ENCODE measurements around the gene APBA2.
A peak's percentile ranks its signal among the peaks of the same experiment; 100 is the strongest.

The APBA2 gene

GRCh38 chr15:28943611-28944230 is 57.9 kb downstream of the APBA2 start:
- Histone ChIP-seq H4K91ac (ENCODE audit: low read depth, low read length, poor library complexity) (no peak overlapping the region), H2BK15ac (ENCODE audit: low read length) (no peak overlapping the region), H3K9me3 (replicated peaks in 1 of 2; ENCODE audit: control insufficient read depth in 2 of 2, insufficient read depth in 1 of 2, low read depth in 1 of 2, low read length in 2 of 2) (peaks cover 10 to 35% of the 10 kb centered on the region in 2 donors), H2BK12ac (ENCODE audit: low read length) (no peak overlapping the region), H3K27me3 (ENCODE audit: control insufficient read depth in 3 of 3, insufficient read depth in 3 of 3, low read depth in 1 of 3, low read length in 3 of 3) (no peaks in the 10 kb centered on the region), H3K9ac (ENCODE audit: low read depth, low read length, poor library complexity) (no peak overlapping the region), H3K27ac (replicated peaks; ENCODE audit: low read length) (no peak overlapping the region), H3K4ac (ENCODE audit: low read length) (no peak overlapping the region), H3K4me3 (ENCODE audit: low read length in 2 of 2) (no peak overlapping the region), H3K79me1 (ENCODE audit: low read depth, low read length) (peaks cover 5% of the 10 kb centered on the region), H3K36me3 (replicated peaks in 1 of 2; ENCODE audit: control insufficient read depth in 2 of 2, insufficient read depth in 2 of 2, low read length in 2 of 2) (peaks cover 3 to 54% of the 10 kb centered on the region in 2 donors), H3K4me1 (ENCODE audit: control insufficient read depth in 2 of 2, insufficient read depth in 1 of 2, low read depth in 1 of 2, low read length in 2 of 2) (no peaks in the 10 kb centered on the region), H3K23ac (ENCODE audit: low read depth, low read length, poor library complexity) (no peak overlapping the region), H2AK5ac (ENCODE audit: low read depth, low read length) (peak overlapping the region; percentile 12), H3K4me2 (ENCODE audit: insufficient read depth, low read length, poor library complexity, severe bottlenecking) (no peak overlapping the region), H2BK120ac (ENCODE audit: low read depth, low read length) (no peak overlapping the region), H4K8ac (ENCODE audit: low read depth, low read length) (no peak overlapping the region), H2AFZ (ENCODE audit: low read length) (no peak overlapping the region), H3K18ac (ENCODE audit: low read length) (no peak overlapping the region), H2BK5ac (ENCODE audit: low read length) (no peak overlapping the region), H3K14ac (ENCODE audit: low read length) (no peak overlapping the region)
- DNase-seq (ENCODE audit: low spot score): no peak
- WGBS, 2 donors (ENCODE audit: extremely low coverage in 2 of 2, insufficient read length in 2 of 2, insufficient replicate concordance in 1 of 2): no CpG with 5 or more reads among the region's 11 CpGs

- Histone ChIP-seq H3K18ac (ENCODE audit: low read length) (no peak overlapping the region), H3K79me1 (ENCODE audit: low read depth, low read length) (peaks cover 4% of the 10 kb centered on the region), H3K4me3 (ENCODE audit: low read length in 2 of 2) (no peak overlapping the region), H4K8ac (ENCODE audit: low read depth, low read length) (no peak overlapping the region), H2BK15ac (ENCODE audit: low read length) (no peak overlapping the region), H3K27ac (replicated peaks; ENCODE audit: low read length) (no peak overlapping the region), H2BK12ac (ENCODE audit: low read length) (no peak overlapping the region), H4K91ac (ENCODE audit: low read depth, low read length, poor library complexity) (no peak overlapping the region), H2BK5ac (ENCODE audit: low read length) (no peak overlapping the region), H3K9ac (ENCODE audit: low read depth, low read length, poor library complexity) (no peak overlapping the region), H3K23ac (ENCODE audit: low read depth, low read length, poor library complexity) (no peak overlapping the region), H3K4ac (ENCODE audit: low read length) (no peak overlapping the region), H3K9me3 (replicated peaks in 1 of 2; ENCODE audit: control insufficient read depth in 2 of 2, insufficient read depth in 1 of 2, low read depth in 1 of 2, low read length in 2 of 2) (peaks cover 10 to 35% of the 10 kb centered on the region in 2 donors), H3K4me2 (ENCODE audit: insufficient read depth, low read length, poor library complexity, severe bottlenecking) (no peak overlapping the region), H2AFZ (ENCODE audit: low read length) (no peak overlapping the region), H2AK5ac (ENCODE audit: low read depth, low read length) (no peak overlapping the region), H3K14ac (ENCODE audit: low read length) (no peak overlapping the region), H3K27me3 (ENCODE audit: control insufficient read depth in 3 of 3, insufficient read depth in 3 of 3, low read depth in 1 of 3, low read length in 3 of 3) (no peaks in the 10 kb centered on the region), H3K36me3 (replicated peaks in 1 of 2; ENCODE audit: control insufficient read depth in 2 of 2, insufficient read depth in 2 of 2, low read length in 2 of 2) (peaks cover 3 to 58% of the 10 kb centered on the region in 2 donors), H2BK120ac (ENCODE audit: low read depth, low read length) (no peak overlapping the region), H3K4me1 (ENCODE audit: control insufficient read depth in 2 of 2, insufficient read depth in 1 of 2, low read depth in 1 of 2, low read length in 2 of 2) (no peaks in the 10 kb centered on the region)
- DNase-seq (ENCODE audit: low spot score): no peak
- WGBS, 2 donors (ENCODE audit: extremely low coverage in 2 of 2, insufficient read length in 2 of 2, insufficient replicate concordance in 1 of 2): no CpG with 5 or more reads among the region's 16 CpGs
Observed at GRCh38 chr15:28944286-28944685, 58.5 kb downstream of the APBA2 start.

GRCh38 chr15:28944696-28945300 is 59.0 kb downstream of the APBA2 start:
- Histone ChIP-seq H2BK5ac (ENCODE audit: low read length) (no peak overlapping the region), H3K36me3 (replicated peaks in 1 of 2; ENCODE audit: control insufficient read depth in 2 of 2, insufficient read depth in 2 of 2, low read length in 2 of 2) (peaks cover 3 to 54% of the 10 kb centered on the region in 2 donors), H3K4me2 (ENCODE audit: insufficient read depth, low read length, poor library complexity, severe bottlenecking) (no peak overlapping the region), H2BK120ac (ENCODE audit: low read depth, low read length) (no peak overlapping the region), H3K9me3 (replicated peaks in 1 of 2; ENCODE audit: control insufficient read depth in 2 of 2, insufficient read depth in 1 of 2, low read depth in 1 of 2, low read length in 2 of 2) (peaks cover 6 to 32% of the 10 kb centered on the region in 2 donors), H2AFZ (ENCODE audit: low read length) (no peak overlapping the region), H2BK15ac (ENCODE audit: low read length) (no peak overlapping the region), H2BK12ac (ENCODE audit: low read length) (no peak overlapping the region), H2AK5ac (ENCODE audit: low read depth, low read length) (no peak overlapping the region), H3K18ac (ENCODE audit: low read length) (no peak overlapping the region), H3K9ac (ENCODE audit: low read depth, low read length, poor library complexity) (no peak overlapping the region), H3K27me3 (ENCODE audit: control insufficient read depth in 3 of 3, insufficient read depth in 3 of 3, low read depth in 1 of 3, low read length in 3 of 3) (no peaks in the 10 kb centered on the region), H3K14ac (ENCODE audit: low read length) (no peak overlapping the region), H3K4me1 (ENCODE audit: control insufficient read depth in 2 of 2, insufficient read depth in 1 of 2, low read depth in 1 of 2, low read length in 2 of 2) (no peaks in the 10 kb centered on the region), H3K4ac (ENCODE audit: low read length) (no peak overlapping the region), H4K91ac (ENCODE audit: low read depth, low read length, poor library complexity) (no peak overlapping the region), H3K27ac (replicated peaks; ENCODE audit: low read length) (no peak overlapping the region), H3K79me1 (ENCODE audit: low read depth, low read length) (peaks cover 2% of the 10 kb centered on the region), H3K23ac (ENCODE audit: low read depth, low read length, poor library complexity) (no peak overlapping the region), H3K4me3 (ENCODE audit: low read length in 2 of 2) (no peak overlapping the region), H4K8ac (ENCODE audit: low read depth, low read length) (no peak overlapping the region)
- no peak for DNase-seq (ENCODE audit: low spot score)
- WGBS, 2 donors (ENCODE audit: extremely low coverage in 2 of 2, insufficient read length in 2 of 2, insufficient replicate concordance in 1 of 2): no CpG with 5 or more reads among the region's 14 CpGs

- no peak overlapping the region for H2BK120ac ChIP-seq (ENCODE audit: low read depth, low read length)
- H3K18ac ChIP-seq (ENCODE audit: low read length): no peak overlapping the region
- no peak overlapping the region for H2BK15ac ChIP-seq (ENCODE audit: low read length)
- peaks cover 2% of the 10 kb centered on the region for H3K79me1 ChIP-seq (ENCODE audit: low read depth, low read length)
- no peak overlapping the region for H3K27ac ChIP-seq (replicated peaks; ENCODE audit: low read length)
- no peak overlapping the region for H2BK12ac ChIP-seq (ENCODE audit: low read length)
- no peak overlapping the region for H3K14ac ChIP-seq (ENCODE audit: low read length)
- no peaks in the 10 kb centered on the region for H3K27me3 ChIP-seq (ENCODE audit: control insufficient read depth in 3 of 3, insufficient read depth in 3 of 3, low read depth in 1 of 3, low read length in 3 of 3)
- H4K8ac ChIP-seq (ENCODE audit: low read depth, low read length): no peak overlapping the region
- no peak overlapping the region for H3K4me2 ChIP-seq (ENCODE audit: insufficient read depth, low read length, poor library complexity, severe bottlenecking)
- no peak overlapping the region for H3K9ac ChIP-seq (ENCODE audit: low read depth, low read length, poor library complexity)
- no peak overlapping the region for H3K4me3 ChIP-seq (ENCODE audit: low read length in 2 of 2)
- no CpG with 5 or more reads among the region's 13 CpGs for WGBS, 2 donors (ENCODE audit: extremely low coverage in 2 of 2, insufficient read length in 2 of 2, insufficient replicate concordance in 1 of 2)
- H2AFZ ChIP-seq (ENCODE audit: low read length): no peak overlapping the region
- H3K23ac ChIP-seq (ENCODE audit: low read depth, low read length, poor library complexity): no peak overlapping the region
- no peaks in the 10 kb centered on the region for H3K4me1 ChIP-seq (ENCODE audit: control insufficient read depth in 2 of 2, insufficient read depth in 1 of 2, low read depth in 1 of 2, low read length in 2 of 2)
- DNase-seq (ENCODE audit: low spot score): no peak
- no peak overlapping the region for H2BK5ac ChIP-seq (ENCODE audit: low read length)
- H3K9me3 ChIP-seq (replicated peaks in 1 of 2; ENCODE audit: control insufficient read depth in 2 of 2, insufficient read depth in 1 of 2, low read depth in 1 of 2, low read length in 2 of 2): peaks cover 6 to 32% of the 10 kb centered on the region in 2 donors
- no peak overlapping the region for H2AK5ac ChIP-seq (ENCODE audit: low read depth, low read length)
- H4K91ac ChIP-seq (ENCODE audit: low read depth, low read length, poor library complexity): no peak overlapping the region
- peaks cover 3 to 49% of the 10 kb centered on the region in 2 donors for H3K36me3 ChIP-seq (replicated peaks in 1 of 2; ENCODE audit: control insufficient read depth in 2 of 2, insufficient read depth in 2 of 2, low read length in 2 of 2)
- no peak overlapping the region for H3K4ac ChIP-seq (ENCODE audit: low read length)
Observed at GRCh38 chr15:28945626-28946230, 60.0 kb downstream of the APBA2 start.
